Measurements from ENCODE around the gene BLOC1S6.
"Not testable (repeated sequence)": the region's sequence is repeated elsewhere in the genome, so short reads cannot be mapped to it uniquely, and the experiment has no call there.

The BLOC1S6 gene

DNA sequence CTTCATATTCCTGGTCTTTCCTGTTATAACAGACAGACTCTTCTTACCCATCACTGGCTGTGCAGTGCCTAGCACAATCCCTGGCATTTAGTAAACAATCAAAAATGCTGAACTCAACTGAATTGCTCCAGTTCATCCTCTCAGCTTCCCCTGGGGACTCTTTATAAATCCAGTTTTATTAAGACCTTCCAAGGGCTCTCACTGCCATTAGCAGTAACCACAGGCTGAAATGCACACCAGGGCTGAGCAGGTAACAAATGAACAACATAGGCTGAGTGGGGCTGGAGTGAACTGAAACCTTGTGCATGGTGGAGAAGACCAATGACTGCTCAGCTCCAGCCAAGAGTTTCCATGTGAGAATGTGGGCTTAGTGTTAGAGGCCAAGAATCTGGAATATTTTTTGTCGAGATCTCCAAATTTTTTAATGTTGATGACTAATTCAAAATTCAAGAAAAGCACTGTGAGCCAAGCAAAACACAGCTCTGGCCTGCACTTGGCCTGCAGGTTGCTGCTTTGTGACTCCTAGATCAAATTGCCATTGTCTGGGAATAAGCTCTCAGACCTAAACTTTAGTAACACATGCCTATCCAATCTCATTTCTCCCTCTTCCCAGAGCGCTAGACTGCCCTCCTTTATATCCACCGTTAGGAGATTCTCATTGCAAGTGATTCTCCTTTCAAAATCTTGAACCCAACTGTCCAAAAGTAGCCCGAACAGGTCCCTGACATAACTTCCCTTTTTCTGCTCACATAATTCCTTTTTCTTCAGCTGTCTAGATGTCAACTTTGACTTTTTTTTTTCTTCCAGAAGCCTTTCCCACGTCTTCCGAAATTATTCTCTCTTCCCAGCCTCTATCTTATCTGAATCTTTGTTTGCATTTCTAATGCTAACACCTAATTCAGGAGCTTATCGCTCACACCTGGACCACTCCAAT is 55.1 kb downstream of the BLOC1S6 start:
- no peak for ATAC-seq

DNA sequence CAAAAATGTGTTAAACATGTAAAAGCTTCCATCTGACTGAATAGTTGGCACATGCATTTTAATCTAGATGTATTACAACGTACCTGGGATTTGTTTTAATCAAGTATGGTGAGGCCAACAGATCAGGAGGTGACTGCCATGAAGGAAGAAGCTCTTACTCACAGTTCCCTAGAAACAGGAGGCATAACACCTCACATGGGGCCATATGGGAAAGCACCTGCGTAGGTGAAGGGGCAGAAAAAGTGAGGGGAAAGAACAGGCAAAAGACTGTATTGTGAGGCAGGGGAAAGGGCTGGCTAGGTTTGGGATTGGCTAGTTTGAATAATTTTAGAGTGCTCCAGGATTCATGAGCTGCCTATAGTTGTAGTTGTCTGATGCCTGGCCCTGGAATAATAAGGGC is 57.3 kb downstream of the BLOC1S6 start:
- ATAC-seq = peak in 1 of 2 donors; percentile 21

DNA sequence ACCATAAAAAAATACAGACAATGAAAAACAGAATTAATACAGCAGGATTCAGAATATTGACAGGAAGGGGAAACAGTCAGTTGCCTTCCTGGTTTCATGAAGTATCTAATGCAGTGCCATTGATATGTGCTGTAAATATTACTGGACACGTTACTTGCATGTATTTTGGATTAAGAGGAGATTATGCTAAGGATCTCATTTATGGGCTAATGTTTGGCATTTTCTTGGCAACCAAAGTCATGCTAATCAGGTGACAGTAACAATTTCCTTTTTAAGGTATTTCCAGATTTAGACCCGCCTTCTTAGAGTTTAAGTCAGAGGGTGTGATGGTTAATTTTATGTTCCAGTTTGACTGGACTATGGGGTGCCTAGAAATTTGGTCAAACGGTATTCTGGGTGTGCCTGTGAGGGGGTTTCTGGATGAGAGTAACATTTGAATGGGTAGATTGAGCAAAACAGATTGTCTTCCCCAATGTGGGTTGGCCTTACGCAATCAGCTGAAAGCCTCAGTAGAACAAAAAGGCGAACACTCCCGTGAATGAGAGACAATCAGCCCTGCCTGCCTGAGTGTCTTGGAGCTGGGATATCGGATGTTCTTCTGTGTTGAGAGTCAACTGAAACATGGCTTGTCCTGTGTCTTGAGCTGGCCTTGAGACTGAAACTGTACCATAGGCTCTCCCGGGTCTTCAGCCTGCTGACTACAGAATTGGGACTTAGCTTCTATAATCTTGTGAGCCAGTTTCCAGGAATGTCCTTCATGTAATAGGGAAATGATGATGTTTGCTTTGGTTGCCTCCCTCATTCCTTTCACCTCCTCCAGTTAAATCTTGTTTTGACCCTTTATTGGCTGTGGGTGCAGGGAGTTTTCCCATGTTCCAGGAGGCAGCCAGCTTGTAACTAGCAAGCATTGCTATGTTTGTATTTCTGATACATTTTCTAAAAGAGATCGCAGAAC is 58.1 kb downstream of the BLOC1S6 start:
- peak; percentile 42 to 61 for ATAC-seq

- no peak for ATAC-seq
These were observed 59.0 kb downstream of the BLOC1S6 start for GRCh38 chr15:45646220-45646619.

- no peak for ATAC-seq
These were observed 60.6 kb downstream of the BLOC1S6 start for GRCh38 chr15:45647828-45648227.

GRCh38 chr15:45648521-45649200 is 61.5 kb downstream of the BLOC1S6 start:
- ATAC-seq = peak; percentile 24 to 25

DNA sequence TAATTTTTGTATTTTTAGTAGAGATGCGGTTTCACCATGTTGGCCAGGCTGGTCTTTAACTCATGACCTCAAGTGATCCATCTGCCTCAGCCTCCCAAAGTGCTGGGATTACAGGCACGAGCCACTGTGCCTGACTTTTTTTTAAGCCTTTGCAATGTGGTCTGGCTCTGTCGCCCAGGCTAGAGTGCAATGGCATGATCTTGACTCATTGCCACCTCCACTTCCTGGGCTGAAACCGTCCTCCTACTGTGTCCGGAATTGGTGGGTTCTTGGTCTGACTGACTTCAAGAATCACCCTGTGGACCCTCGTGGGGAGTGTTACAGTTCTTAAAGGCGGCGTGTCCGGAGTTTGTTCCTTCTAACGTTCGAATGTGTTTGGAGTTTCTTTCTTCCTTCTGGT is 62.8 kb downstream of the BLOC1S6 start:
- ATAC-seq = not testable (repeated sequence)

DNA sequence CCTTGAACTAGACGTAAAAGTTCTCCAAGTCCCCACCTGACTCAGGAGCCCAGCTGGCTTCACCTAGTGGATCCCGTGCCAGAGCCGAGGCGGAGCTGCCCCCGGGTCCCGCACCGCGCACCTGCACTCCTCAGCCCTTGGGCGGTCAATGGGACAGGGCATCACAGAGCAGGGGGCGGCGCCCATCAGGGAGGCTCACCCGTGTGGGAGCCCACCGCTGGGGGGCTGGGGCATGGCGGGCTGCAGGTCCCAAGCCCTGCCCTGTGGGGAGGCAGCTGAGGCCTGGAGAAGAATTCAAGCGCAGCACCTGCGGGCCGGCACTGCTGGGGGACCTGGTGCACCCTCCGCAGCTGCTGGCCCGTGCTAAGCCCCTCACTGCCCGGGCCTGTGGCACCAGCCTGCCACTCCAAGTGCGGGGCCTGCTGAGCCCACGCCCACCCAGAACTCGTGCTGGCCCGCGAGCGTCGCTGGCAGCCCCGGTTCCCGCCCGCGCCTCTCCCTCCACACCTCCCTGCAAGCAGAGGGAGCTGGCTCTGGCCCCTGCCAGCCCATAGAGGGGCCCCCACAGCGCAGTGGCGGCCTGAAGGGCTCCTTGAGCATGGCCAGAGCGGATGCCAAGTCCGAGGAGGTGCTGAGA is 63.8 kb downstream of the BLOC1S6 start:
- no peak for ATAC-seq

DNA sequence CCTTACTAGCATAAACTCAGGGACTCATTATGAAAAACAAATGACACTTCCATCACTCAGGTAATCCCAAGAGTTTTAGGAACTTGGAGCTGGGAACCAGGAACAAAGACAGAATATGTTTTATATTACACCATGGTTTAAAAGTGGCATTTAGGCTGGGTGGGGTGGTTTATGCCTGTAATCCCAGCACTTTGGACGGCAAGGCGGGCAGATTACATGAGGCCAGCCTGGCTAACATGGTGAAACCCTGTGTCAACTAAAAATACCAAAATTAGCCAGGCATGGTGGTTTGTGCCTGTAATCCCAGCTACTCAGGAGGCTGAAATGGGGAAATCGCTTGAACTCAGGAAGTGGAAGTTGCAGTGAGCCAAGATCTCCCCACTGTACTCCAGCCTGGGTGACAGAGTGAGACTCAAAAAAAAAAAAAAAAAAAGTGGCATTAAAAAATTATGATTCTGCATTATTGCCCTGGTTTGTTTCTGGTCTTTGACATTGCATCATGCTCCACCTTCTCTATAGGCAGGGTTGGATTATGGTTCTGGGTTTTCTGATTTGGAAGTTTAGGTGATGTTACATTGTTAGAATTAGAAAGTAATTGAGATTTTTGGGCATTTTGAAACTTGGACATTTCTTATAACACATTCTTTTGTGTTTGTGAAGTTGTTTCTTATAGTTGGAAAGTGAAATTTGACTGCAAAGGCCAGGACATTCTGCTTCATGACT is 66.7 kb downstream of the BLOC1S6 start:
- ATAC-seq = no peak

DNA sequence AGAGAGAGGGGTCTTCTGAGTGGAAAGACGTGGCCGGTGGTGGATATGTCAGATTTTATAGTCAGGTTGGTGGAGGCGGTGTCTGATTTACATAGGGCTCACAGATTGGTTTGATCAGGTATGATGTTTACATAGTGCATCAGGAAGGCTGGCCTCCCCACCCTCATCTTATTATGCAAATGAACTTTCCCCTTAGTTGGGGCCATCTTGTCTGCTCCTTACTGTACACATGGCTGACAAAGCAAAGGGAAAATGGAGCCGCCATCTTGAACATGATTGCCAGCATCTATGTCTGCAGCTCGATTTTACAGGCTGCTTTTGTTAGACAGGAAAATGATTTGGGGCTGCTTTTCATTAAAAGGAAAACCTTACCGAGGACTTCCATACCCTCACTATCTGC is 67.6 kb downstream of the BLOC1S6 start:
- ATAC-seq = no peak

DNA sequence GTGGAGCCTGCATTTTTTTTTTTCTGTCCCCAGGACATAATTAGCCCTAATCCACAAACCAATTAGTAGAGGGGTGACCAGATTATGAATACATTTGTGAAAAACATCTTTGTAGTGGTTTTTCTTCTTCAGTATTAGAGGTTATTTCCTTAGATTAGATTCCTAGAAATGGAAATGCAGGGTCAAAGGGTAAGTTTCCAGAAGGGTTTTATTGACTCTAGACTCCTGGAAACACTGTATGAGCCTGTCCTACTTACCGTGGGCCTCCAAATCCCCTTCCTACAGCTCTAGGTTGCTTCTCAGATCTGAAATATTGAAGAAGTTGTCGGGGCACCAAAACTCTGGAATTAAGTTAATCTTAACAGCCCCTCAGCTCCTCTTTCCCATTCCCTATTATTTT is 70.1 kb downstream of the BLOC1S6 start:
- ATAC-seq = no peak

GRCh38 chr15:45657764-45658545 is 70.8 kb downstream of the BLOC1S6 start:
- no peak for ATAC-seq

Measured in activated CD4-positive, CD25-positive, alpha-beta regulatory T cell treated with anti-CD3 and anti-CD28 coated beads, Interleukin-2, amount 50 U/mL, for 24 hours (primary cell).